GM20431 (cell line): ENCODE measurements around the gene KRTAP4-5.
"Not testable (repeated sequence)": the region's sequence is repeated elsewhere in the genome, so short reads cannot be mapped to it uniquely, and the experiment has no call there.

ENCODE experiments used
- in situ Hi-C: fragments of 300-500 bp; cut with MseI, MboI; formaldehyde crosslinking; loops from one replicate; pipeline ENCODE4 v1.15.0; 2020; ENCODE audit warnings: low sequenced_read_pairs; ENCODE audit not compliant: unreplicated experiment

KRTAP4-5 gene

GRCh38 chr17:41149652-41149985 lies at the start of gene KRTAP4-5:
Gene KRTAP4-5, minus strand, starts transcription at chr17:41149825. Its CDS starts 58 bp downstream, at chr17:41149767.
- in situ Hi-C loops: no loop called here

GRCh38 chr17:41196068-41196467 lies 46.4 kb upstream of the KRTAP4-5 start:
- in situ Hi-C loops: no loop called here

- in situ Hi-C loops: no loop called here
These were observed 40.7 kb upstream of the KRTAP4-5 start for GRCh38 chr17:41190328-41190727.

- in situ Hi-C loops: not testable (repeated sequence)
These were observed 40.3 kb upstream of the KRTAP4-5 start, which contains the start of gene KRTAP9-1 for GRCh38 chr17:41189837-41190318. Gene KRTAP9-1, plus strand, starts transcription at chr17:41189887. Its CDS starts 0 bp downstream, at chr17:41189887.

- in situ Hi-C loops: no loop called here
These were observed 37.2 kb upstream of the KRTAP4-5 start for GRCh38 chr17:41186872-41187271.

- in situ Hi-C loops: no loop called here
These were observed 35.4 kb upstream of the KRTAP4-5 start for GRCh38 chr17:41185001-41185400.

- in situ Hi-C loops: no loop called here
These were observed 34.9 kb upstream of the KRTAP4-5 start, which contains the start of gene KRTAP4-1 for GRCh38 chr17:41184480-41184961. Gene KRTAP4-1, minus strand, starts transcription at chr17:41184911. Its CDS starts 57 bp downstream, at chr17:41184854.

GRCh38 chr17:41178843-41179616 lies 29.4 kb upstream of the KRTAP4-5 start:
- in situ Hi-C loops: no loop called here

- in situ Hi-C loops: no loop called here
These were observed 28.7 kb upstream of the KRTAP4-5 start for GRCh38 chr17:41178341-41178740.

- in situ Hi-C loops: no loop called here
These were observed 28.2 kb upstream of the KRTAP4-5 start, which contains the start of gene KRTAP4-2 for GRCh38 chr17:41177727-41178271. Gene KRTAP4-2, minus strand, starts transcription at chr17:41178221. Its CDS starts 57 bp downstream, at chr17:41178164.

GRCh38 chr17:41176744-41177387 lies 27.2 kb upstream of the KRTAP4-5 start:
- in situ Hi-C loops: no loop called here

- in situ Hi-C loops: no loop called here
These were observed 22.3 kb upstream of the KRTAP4-5 start for GRCh38 chr17:41171886-41172285.

GRCh38 chr17:41168121-41168520 lies 18.5 kb upstream of the KRTAP4-5 start, which contains the start of gene KRTAP4-3:
Gene KRTAP4-3, minus strand, starts transcription at chr17:41168221. Its CDS starts 49 bp downstream, at chr17:41168172.
- in situ Hi-C loops: no loop called here

- in situ Hi-C loops: no loop called here
These were observed 17.9 kb upstream of the KRTAP4-5 start for GRCh38 chr17:41167561-41167960.

GRCh38 chr17:41163828-41164227 lies 14.2 kb upstream of the KRTAP4-5 start:
- in situ Hi-C loops: no loop called here

- in situ Hi-C loops: no loop called here
These were observed 11.0 kb upstream of the KRTAP4-5 start, which contains the start of gene KRTAP4-4 for GRCh38 chr17:41160648-41161047. Gene KRTAP4-4, minus strand, starts transcription at chr17:41160748. Its CDS starts 57 bp downstream, at chr17:41160691.

- in situ Hi-C loops: not testable (repeated sequence)
These were observed 10.6 kb upstream of the KRTAP4-5 start for GRCh38 chr17:41160190-41160589.

- in situ Hi-C loops: no loop called here
These were observed 4.2 kb upstream of the KRTAP4-5 start for GRCh38 chr17:41153856-41154255.

- in situ Hi-C loops: no loop called here
These were observed 1.9 kb upstream of the KRTAP4-5 start for GRCh38 chr17:41151525-41151924.

- in situ Hi-C loops: no loop called here
These were observed 401 bp upstream of the KRTAP4-5 start for GRCh38 chr17:41150026-41150425.
